Stimulated activated naive CD4-positive, alpha-beta T cell (primary cell): ENCODE measurements around the gene SNRPN.
"Not testable (repeated sequence)": the region's sequence is repeated elsewhere in the genome, so short reads cannot be mapped to it uniquely, and the experiment has no call there.

Experiments used
- DNase-seq, 6 experiments: peaks; one replicate each; lab custom pipeline; 2025; lab: John Stamatoyannopoulos, UW

SNRPN gene

GRCh38 chr15:24954783-24955530, at the start of gene SNRPN, which contains the start of gene SNURF:
Gene SNRPN, plus strand, starts transcription at chr15:24954987. Its CDS starts 19,467 bp downstream, at chr15:24974454.
Gene SNURF, plus strand, starts transcription at chr15:24954987. Its CDS starts 62 bp downstream, at chr15:24955049.
- DNase-seq: peak; percentile 20 to 70 (median 44)

GRCh38 chr15:24916305-24917009, 38.3 kb upstream of the SNRPN start:
- DNase-seq: peak in 1 of 6 experiments; percentile 19

- no peak for DNase-seq
These were observed 37.4 kb upstream of the SNRPN start for GRCh38 chr15:24917431-24917830.

- DNase-seq: no peak
These were observed 35.3 kb upstream of the SNRPN start for GRCh38 chr15:24919446-24919845.

- DNase-seq: not testable (repeated sequence)
These were observed 32.0 kb upstream of the SNRPN start for GRCh38 chr15:24922781-24923180.

- DNase-seq: no peak
These were observed 30.6 kb upstream of the SNRPN start for GRCh38 chr15:24924153-24924552.

- DNase-seq: no peak
These were observed 30.2 kb upstream of the SNRPN start for GRCh38 chr15:24924621-24925020.

GRCh38 chr15:24931874-24932732, 22.7 kb upstream of the SNRPN start:
- DNase-seq: not testable (repeated sequence)

- DNase-seq: no peak
These were observed 21.1 kb upstream of the SNRPN start for GRCh38 chr15:24933716-24934115.

- not testable (repeated sequence) for DNase-seq
These were observed 16.6 kb upstream of the SNRPN start for GRCh38 chr15:24938224-24938623.

GRCh38 chr15:24940236-24940635, 14.6 kb upstream of the SNRPN start:
- no peak for DNase-seq

- no peak for DNase-seq
These were observed 11.4 kb upstream of the SNRPN start for GRCh38 chr15:24943361-24943760.

- DNase-seq: no peak
These were observed 9.8 kb upstream of the SNRPN start for GRCh38 chr15:24944954-24945353.

- no peak for DNase-seq
These were observed 9.1 kb upstream of the SNRPN start for GRCh38 chr15:24945711-24946110.

- no peak for DNase-seq
These were observed 6.3 kb upstream of the SNRPN start for GRCh38 chr15:24948495-24948894.

GRCh38 chr15:24955531-24955921, 739 bp downstream of the SNRPN start:
- DNase-seq: peak in 4 of 6 experiments; percentile 4 to 62 (median 13)

- peak; percentile 53 to 88 (median 77) for DNase-seq
These were observed 1.5 kb downstream of the SNRPN start for GRCh38 chr15:24956111-24956838.

- DNase-seq: no peak
These were observed 2.9 kb downstream of the SNRPN start for GRCh38 chr15:24957691-24958090.

GRCh38 chr15:24961967-24962366, 7.2 kb downstream of the SNRPN start:
- DNase-seq: no peak

GRCh38 chr15:24962880-24963279, 8.1 kb downstream of the SNRPN start:
- DNase-seq: no peak

- no peak for DNase-seq
These were observed 11.7 kb downstream of the SNRPN start for GRCh38 chr15:24966364-24967103.
